GM21825 (cell line): ENCODE results near the gene ADCK1.
"Not testable (repeated sequence)": the region's sequence is repeated elsewhere in the genome, so short reads cannot be mapped to it uniquely, and the experiment has no call there.

ENCODE experiments used
- ATAC-seq: cut with Tn5 transposase; IDR thresholded peaks from one replicate; pipeline ENCODE4 v1.9.1; 2021; ENCODE audit warnings: mild to moderate bottlenecking, moderate library complexity; ENCODE audit not compliant: unreplicated experiment

Gene ADCK1

DNA sequence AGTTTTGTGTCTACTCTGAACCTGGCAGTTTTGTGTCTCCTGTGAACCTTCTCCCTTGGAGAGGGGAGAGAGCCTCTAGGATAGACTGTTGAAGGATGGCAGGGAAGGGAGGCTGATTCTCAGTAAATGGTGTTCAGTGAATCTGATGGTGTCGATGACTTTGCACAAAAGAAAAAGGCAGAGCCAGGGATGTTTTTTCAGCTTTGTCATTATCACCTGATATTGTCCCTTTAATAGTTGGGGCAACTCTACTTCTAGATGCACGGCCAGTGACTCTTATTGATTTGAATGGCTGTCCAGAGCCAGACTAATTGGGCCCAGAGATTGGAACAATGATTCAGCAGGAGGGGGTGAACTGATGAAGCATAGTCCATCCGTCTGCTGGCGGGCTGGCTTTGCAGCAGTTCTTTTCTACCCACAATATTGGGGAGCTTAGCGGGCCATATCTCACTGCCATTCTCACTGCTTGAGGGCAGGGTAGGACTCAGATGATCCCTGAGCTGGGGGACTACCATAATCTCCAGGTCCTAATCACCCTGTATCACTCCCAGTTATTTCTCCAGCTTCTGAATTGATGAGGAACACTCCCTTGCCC lies 93.1 kb downstream of the ADCK1 start:
- no peak for ATAC-seq

DNA sequence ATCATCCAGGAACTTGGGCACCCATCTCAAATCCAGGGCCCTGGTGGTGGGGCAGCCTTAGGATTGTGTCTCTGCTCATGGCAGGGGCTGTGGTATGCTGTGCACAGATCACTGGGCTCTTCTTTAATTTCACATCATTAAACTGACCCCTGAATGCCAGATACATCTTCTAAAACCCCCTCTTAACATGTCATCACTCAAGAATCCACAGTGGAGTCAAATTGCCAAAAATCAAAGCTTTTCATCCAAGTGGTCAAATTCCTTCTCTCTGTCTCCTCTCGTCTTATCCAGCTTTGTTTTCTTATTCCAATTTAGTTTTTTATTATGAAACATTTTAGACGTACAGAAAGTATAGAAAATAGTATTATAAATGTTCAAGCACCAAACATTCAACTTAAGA lies 97.5 kb downstream of the ADCK1 start:
- ATAC-seq = no peak

DNA sequence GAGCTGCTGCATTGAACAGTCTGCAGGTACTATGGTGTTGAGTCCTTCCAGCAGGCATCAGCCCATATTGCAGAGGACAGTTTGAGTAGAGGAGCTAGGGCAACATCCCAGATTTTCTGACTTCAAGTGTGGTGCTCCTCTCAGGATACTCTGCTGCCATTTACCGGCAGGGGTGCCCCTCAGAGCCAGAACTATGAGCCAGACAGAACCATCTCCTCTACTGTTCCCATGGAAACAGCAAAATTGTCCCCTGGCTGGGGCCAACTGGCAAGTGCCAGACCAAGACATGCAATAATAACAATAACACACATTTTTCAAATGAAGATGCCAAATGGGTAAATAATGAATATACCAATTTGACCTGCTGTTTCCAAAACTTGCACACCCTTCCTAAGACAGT lies 102.9 kb downstream of the ADCK1 start:
- no peak for ATAC-seq

DNA sequence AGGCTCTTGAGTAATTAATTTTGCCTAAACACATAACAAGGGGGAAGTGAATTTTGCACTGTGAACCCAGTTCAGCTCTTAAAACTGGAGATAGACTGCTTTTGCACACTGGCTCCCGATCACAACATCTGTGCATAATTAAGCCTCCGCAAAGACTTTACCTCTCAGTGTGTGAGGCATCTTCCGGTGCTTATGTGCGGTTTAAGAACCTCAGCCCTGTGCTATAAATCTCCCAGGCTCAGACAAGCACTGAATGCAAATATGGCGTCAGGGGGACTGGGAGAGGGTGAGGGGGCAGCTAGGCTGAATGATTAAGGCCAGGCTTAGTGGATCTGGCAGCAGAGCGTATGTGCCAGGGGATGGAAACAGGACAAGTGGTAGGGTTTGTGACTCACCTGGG lies 103.3 kb downstream of the ADCK1 start:
- ATAC-seq = no peak

DNA sequence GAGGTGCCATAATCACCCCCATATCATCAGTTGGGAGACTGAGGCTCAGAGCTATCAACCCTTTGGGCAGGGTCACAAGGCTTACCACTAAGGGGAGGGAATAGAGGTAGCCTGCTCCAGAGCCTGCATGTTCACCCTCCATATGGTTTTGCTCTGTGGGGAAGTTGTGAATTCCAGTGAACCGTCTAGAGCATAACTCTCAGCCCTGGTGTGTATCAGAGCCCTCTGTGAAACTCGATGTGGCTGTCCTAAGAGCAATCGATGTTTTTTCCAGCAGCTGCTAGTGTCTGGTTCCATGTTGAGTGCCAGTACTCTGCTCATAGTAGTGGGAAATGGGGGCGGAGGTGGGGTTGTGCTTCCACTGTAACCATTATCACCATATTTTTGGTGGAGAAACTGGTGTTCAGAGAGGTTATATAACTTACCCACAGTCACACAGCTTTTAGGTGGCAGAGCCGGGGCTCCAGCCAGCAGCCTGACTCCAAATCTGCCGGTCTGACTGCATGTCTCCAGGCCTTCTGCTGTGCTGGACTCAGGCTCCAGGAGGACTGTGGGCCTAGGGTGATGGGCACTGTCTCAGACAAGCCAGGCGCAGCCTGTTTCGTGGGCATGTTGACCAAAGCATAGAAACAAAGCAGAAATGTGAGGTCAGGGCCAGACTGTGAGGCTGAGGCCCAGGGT lies 104.2 kb downstream of the ADCK1 start:
- no peak for ATAC-seq

DNA sequence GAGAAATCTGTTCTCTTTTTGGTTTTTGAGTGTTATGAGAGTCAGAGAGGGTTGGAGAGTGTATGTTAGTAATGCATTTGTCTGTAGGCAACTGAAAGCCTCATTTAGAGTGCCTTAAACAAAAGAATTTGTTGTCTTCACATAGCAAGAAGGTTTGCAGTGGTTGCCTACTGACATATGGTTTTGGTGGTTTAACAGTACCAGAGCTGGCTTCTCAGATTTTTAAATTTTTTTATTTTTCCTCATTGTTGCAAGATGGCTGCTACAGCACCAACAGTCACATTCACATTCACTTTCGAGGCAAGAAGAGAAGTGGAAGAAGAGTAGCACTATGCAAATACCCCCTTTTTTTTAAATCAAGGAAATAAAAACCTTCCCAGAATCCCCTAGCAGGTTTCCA lies 106.5 kb downstream of the ADCK1 start:
- ATAC-seq = no peak

DNA sequence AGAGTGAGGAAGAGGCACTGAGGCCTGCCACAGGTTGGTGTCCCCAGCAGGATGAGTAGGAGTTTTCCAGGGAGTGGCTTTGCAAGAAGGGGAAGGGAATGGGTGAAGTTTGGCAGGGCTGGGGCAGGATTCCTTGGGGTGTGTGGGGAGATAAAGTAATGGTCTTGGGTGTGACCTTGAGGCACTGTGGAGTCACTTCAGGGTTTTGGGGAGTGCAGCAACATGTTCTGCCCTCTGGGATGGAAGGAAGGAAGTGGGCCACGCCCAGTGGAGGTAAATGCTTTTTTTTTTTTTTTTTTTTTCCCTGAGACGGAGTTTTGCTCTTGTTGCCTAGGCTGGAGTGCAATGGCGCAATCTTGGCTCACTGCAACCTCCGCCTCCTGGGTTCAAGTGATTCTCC lies 108.9 kb downstream of the ADCK1 start:
- ATAC-seq = no peak

DNA sequence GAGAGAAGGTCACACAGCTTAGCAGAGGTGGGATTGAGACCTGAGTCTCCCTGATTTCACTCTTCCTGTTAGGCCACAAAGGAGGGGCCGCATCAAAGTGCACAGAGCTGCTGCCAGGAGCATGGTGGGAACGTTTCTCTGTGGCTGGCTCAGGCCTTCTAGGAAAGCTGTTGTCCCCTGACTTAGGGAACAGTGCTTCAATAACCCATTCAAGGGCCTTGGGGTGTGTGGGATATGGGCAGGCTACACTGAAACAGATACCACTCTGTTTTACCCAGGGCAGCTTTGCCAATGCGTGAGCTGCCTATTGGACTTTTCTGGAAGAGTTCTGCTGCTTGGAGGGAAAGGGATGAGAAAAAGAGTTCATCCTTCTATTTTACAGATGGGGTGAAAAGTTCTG lies 110.0 kb downstream of the ADCK1 start:
- ATAC-seq = no peak

DNA sequence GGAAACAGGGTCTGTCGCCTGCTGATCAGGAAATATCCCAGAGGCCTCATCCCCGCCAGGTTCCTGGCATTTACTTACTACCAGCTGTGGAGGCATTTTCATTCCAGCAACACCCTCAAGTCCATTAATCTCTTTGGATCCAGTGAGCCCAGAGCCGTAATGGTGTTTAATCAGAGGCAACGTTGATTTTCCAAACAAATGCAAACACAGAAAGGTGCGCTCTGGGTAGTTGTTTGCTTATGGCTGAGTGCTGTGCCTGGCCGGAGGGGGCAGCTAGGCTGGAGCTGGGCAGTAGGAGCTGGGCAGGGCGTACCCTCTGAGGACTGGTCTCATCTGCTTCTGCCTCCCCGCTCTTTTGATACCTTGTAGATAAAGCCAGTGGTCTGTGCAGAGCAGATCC lies 110.6 kb downstream of the ADCK1 start:
- ATAC-seq = no peak

DNA sequence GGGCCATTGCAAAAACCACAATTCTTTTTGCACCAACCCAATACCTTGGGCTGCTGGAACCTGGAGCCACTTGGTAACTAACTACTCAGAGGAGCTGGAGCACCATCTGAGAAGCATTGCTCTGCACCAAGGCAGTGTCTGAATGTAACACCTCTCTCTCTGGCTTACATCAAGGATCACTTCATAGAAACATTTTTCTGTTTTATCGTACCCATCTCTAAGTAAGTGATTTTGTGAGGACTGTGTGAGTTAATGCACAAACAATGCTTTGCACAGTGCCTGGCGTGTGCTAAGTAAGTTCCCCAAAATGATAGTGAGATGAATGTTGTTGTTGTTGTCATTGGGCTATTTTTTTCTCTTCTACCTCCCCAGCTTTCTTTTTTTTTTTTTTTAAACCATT lies 111.4 kb downstream of the ADCK1 start:
- ATAC-seq = no peak

DNA sequence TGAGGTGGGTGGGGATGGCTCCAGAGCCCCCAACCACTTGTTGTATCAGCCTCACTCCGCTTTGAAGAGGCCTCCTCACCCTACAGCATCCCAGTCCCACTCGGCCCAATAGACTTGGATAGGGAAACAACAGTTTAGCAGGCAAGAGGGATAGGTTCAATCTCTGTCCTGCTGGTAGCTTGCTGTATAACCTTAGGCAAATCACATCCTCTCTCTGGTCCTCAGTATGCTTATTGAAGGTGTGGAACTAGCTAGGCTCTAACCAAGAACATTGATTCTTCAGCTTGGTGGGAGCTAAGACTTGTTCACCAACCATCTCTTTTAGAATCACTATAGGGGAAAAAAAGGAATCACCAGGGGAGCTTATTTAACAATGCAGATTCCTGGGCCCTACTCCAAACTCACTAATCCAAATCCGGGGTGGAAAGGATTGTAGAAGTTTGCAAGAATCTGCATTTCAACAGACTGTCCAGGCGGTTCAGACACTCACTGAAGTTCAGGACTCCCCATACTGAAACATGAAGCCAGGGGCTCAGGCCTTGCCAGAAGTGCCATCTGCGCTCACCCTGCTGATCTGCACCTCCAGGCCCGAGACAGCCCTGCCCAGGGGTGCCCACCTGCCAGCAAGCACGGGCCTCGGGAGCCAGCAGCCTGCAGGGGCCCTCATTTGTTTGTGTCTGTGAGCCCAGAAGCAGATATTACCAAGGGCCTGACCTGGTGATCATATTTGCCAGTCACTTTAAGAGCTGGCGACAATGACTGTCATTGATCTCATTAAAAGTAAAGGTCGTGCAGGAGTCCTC lies 113.0 kb downstream of the ADCK1 start:
- ATAC-seq = no peak

DNA sequence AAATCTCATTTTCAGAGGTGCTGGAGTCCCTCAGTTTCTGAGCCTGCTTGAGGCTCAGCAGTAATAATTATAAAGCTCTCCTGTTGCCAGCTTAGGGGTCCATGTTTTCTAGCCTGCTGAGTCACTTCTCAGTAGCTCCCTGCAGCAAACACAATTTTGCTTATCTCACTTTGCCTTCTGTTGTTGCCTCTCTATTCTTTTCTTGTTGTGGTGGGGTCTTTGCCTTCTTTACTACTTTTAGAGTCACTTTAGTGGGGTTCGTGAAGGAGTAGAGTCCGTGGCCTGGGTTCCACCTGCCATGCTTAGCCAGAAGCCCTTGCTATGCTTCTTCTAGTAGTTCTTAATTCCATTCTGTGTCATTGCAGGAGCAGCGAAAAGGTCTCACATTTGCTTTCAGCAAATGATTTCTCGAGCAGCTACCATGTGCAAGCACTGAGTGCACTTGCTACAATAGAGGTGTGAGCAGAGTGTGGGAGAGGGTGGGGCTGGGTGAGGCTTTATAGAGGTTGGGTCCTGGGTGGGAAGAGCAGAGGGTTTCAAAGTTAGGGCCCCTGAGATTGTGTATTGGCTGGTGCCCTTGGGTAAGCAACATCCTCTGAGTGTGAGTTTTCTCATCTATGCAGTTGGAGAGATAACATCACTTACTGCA lies 114.3 kb downstream of the ADCK1 start:
- ATAC-seq = no peak

DNA sequence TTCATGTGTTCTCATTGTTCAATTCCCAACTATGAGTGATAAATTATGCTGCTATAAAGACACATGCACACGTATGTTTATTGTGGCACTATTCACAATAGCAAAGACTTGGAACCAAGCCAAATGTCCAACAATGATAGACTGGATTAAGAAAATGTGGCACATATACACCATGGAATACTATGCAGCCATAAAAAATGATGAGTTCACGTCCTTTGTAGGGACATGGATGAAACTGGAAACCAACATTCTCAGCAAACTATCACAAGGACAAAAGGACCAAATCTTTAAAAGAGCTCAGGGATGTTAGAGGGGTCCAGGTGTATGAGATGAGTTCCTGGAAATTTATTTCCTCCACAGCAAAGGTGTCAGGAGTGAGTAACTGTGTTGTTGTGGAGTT lies 115.5 kb downstream of the ADCK1 start:
- not testable (repeated sequence) for ATAC-seq

DNA sequence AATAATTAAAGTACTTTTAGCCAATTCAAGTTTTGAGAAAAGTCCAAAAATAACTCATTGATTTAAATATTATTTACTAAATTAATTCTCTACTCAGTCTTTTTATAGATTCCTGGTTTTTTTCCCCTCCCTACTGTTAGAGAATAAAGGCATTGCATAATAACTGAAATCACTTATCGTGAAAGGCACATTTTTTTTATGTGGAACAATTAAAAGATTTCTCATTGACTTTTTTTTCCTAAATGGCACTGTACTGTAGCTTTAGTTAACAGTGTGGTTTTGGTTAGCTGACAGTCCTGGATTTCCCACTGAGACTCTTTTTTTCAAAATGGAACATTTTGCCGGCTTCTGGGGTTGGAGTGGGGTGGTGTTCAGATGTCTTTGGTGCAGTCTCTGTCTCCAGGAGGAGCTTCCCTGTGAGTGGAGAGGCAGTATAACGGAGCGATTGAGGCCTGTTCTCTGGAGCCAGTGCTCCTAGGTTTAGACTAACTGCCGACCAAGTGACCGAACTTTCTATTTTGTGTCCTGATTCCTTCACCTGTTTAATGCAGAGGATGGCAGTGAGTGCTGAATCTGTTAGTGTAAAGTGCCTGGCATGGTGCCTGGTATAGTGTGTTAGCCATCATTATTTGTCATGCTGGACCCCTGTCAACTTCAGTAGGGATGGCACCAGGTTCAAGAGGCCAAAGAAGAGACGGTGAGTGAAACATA lies 117.7 kb downstream of the ADCK1 start:
- ATAC-seq = no peak

DNA sequence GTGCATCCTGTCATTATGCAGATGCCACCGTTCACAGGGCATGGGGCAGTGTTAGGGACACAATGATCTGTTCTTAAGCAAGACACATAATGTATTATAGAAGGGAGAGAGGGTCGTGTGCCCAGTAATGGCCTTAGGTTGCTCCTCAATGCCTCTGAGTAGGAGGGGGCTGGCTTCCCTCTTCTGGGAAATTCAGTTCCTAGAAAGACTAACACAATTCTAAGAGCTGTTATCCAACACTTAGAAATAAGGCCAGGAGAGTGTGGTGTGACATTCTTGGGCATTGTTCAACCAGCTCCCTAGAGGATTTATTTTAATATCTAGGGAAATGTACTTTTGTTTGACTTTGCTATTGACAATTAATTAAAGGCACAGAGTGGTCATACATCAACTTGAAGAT lies 118.5 kb downstream of the ADCK1 start:
- no peak for ATAC-seq

DNA sequence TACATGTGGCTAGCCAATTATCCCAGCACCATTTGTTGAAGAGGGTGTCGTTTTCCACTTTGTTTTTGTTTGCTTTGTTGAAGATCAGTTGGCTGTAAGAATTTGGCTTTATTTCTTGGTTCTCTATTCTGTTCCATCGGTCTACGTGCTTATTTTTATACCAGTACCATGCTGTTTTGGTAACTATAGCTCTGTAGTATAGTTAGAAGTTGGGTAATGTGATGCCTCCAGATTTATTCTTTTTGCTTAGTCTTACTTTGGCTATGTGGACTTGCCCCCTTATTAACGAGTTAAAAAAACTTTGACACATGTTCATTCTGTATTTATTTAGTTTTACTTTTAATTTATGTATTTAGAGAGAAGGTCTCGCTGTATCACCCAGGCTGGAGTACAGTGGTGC lies 120.4 kb downstream of the ADCK1 start:
- ATAC-seq = no peak

DNA sequence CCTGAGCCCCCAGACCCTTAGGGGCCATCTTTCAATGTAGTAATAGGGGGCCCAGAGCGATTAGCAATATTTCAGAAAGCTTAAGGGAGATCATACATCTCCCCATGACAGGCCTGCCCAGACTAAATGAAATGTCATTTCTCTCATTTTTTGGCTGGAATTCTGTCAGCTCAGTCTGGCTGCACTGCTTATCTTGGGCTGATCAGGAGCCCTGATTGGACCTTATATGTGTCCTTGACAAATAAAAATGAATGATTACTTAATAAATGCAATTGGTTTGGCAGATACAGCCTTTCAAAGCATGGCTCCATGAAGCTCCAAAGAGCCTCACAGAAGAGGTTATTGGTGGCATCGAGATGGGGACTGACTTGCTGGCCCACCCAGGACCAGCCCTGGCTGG lies 121.9 kb downstream of the ADCK1 start:
- no peak for ATAC-seq

DNA sequence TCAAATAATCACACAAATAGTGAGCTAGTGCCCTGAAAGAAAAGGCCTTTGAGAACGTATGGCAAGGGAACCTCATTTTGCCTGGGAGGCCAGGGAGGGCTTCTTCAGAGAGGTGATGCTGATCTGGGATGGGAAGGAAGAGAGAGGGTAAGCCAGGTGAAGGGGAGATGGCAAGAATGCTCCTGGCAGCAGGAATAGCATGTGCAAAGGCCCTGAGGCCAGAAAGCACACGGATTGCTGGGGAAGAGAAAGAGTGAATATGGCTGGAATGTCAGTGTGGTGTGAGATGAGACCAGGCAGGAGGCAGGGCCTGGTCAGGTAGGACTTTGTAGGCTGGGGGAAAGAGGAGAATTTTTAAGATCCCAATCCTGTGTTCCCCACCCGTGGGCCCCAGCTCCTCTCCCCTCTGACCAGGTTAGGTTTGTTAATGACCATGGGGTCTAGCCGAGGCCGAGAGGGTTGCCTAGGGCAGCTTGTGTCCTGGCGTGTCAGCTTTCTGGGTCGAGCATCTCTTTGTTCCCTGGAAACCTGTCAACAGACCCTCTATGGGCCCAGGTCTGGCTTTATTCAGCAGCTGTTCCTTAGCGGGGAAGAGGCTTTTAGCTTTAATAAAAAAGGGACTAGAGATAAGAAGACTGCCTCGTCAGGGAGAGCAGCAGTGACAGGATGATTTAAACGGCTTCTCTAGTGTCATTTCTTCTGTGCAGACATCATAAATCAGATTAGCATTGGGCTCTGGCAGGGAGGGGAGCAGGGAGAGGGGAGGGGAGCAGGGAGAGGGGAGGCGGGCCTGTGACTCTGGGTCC lies 123.4 kb downstream of the ADCK1 start:
- ATAC-seq = no peak

DNA sequence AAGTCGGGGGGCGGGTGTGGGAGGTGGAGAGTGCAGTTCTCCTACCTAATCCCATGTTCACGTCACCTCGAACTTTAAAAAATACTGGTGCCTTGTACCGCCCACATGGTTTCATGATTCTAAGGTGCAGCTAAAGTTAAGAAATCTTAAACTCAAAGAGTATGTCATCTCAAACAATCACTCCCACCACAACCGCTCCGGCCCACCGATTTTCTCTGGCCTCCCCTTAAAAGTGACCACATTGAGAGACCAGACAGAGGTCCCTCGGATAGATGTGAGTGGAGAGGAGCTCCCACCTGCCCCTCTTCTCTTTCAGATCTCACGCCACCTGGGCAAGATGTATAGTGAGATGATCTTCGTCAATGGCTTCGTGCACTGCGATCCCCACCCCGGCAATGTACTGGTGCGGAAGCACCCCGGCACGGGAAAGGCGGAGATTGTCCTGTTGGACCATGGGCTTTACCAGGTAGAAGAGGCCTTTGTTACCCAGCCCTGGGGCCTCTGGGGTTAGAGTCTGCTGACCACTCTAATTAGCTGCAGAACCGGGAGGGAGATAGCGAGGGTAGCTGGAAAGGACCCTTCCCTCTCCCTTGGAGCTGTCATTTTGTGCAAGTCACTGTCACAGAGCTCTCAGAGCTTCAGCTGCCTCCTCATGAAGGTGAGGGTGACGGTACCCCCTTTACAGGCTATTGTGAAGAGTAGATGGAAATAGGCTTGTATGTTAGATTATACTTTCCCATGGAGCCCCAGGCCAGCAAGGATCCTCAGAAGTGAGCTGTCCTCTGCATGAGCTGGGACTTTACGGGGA lies 124.4 kb downstream of the ADCK1 start:
- no peak for ATAC-seq
